ENCODE results near the gene RNF20. TPM values are rescaled to one million over a fixed set of nuclear protein-coding genes. Genes with fewer than 3 reads are reported as not detected.
"Not testable (repeated sequence)": the region's sequence is repeated elsewhere in the genome, so short reads cannot be mapped to it uniquely, and the experiment has no call there.

Gene RNF20
- total RNA-seq, 1 donor from 2014 or later: 47.4 TPM

DNA sequence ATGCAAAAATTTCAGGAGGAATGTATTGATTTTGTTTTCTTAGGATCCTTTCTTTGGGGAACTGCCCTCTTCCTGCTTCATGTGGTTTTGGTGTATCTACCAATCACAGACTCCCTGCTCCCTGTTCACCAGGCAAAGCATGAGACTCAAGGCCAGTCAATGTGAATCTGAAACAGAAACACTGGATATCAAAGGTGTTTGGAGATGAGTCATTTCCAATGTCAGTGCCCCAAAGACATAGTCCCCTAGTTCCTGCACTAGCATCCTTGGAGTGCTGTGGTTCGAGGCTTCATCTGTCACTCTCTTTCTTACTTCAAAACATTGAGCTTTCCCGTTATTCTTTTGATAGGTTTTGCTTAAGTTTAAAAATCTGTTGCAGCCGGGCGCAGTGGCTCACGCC, 53.0 kb downstream of the RNF20 start:
- Mint-ChIP-seq H3K4me1 (ENCODE audit: low read depth) (no peaks in the 10 kb centered on the region), H3K4me3 (ENCODE audit: unreplicated experiment) (no peak overlapping the region), H3K27me3 (ENCODE audit: low read depth) (peaks cover 6% of the 10 kb centered on the region), H3K9me3 (ENCODE audit: low read depth) (no peaks in the 10 kb centered on the region), H3K36me3 (ENCODE audit: low read depth) (no peaks in the 10 kb centered on the region), H3K27ac (ENCODE audit: unreplicated experiment) (no peak overlapping the region)
- DNase-seq (ENCODE audit: low spot score): no peak
- TF ChIP-seq, protein P1, sequence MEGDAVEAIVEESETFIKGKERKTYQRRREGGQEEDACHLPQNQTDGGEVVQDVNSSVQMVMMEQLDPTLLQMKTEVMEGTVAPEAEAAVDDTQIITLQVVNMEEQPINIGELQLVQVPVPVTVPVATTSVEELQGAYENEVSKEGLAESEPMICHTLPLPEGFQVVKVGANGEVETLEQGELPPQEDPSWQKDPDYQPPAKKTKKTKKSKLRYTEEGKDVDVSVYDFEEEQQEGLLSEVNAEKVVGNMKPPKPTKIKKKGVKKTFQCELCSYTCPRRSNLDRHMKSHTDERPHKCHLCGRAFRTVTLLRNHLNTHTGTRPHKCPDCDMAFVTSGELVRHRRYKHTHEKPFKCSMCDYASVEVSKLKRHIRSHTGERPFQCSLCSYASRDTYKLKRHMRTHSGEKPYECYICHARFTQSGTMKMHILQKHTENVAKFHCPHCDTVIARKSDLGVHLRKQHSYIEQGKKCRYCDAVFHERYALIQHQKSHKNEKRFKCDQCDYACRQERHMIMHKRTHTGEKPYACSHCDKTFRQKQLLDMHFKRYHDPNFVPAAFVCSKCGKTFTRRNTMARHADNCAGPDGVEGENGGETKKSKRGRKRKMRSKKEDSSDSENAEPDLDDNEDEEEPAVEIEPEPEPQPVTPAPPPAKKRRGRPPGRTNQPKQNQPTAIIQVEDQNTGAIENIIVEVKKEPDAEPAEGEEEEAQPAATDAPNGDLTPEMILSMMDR (IDR thresholded peaks at IDR 0.05): no peak

DNA sequence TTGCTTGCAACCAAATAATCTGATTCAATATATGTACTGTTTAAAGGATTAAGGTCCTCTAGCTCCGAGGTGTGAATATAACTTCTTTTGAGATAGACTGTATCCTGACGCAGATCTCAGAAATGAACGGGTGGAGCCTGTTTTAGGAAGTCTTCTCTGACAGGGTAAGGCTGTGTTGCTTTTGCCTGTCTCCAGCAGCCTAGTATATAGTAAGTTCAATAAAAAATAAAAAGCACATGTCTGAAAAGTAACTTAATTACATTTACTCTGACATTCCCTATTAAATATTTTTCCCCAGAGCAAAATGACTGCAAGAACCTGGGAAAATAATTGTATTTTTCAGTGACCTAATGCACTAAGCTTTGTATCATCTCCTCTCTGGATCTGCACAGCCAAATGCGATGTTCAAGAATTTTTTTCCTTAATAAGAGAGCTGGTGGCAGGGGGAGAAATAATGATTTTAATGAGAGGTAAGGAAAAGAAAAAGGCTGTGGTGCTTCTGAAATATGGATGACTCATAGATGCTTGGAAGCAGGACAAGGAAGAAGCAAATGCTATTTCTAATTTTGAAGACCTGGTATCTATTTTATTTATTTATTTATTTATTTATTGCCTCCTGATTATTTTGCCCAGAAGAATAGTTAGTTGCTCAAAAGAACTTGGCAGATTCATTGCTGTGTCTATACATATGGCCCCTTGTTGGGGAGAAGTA, 53.8 kb downstream of the RNF20 start:
- no peaks in the 10 kb centered on the region for H3K36me3 Mint-ChIP-seq (ENCODE audit: low read depth)
- H3K27me3 Mint-ChIP-seq (ENCODE audit: low read depth): peaks cover 6% of the 10 kb centered on the region
- H3K4me3 Mint-ChIP-seq (ENCODE audit: unreplicated experiment): no peak overlapping the region
- no peak for DNase-seq (ENCODE audit: low spot score)
- H3K4me1 Mint-ChIP-seq (ENCODE audit: low read depth): no peaks in the 10 kb centered on the region
- TF ChIP-seq, protein P1 (IDR thresholded peaks at IDR 0.05): no peak
- no peak overlapping the region for H3K27ac Mint-ChIP-seq (ENCODE audit: unreplicated experiment)
- no peaks in the 10 kb centered on the region for H3K9me3 Mint-ChIP-seq (ENCODE audit: low read depth)

- H3K36me3 Mint-ChIP-seq (ENCODE audit: low read depth); H3K27ac Mint-ChIP-seq (ENCODE audit: unreplicated experiment); DNase-seq (ENCODE audit: low spot score); H3K9me3 Mint-ChIP-seq (ENCODE audit: low read depth); H3K4me3 Mint-ChIP-seq (ENCODE audit: unreplicated experiment); H3K4me1 Mint-ChIP-seq (ENCODE audit: low read depth): not testable (repeated sequence)
- H3K27me3 Mint-ChIP-seq (ENCODE audit: low read depth): peaks cover 17% of the 10 kb centered on the region
Observed at GRCh38 chr9:101590074-101590473, 56.4 kb downstream of the RNF20 start.

- TF ChIP-seq, protein P1 (IDR thresholded peaks at IDR 0.05): no peak
- no peaks in the 10 kb centered on the region for H3K9me3 Mint-ChIP-seq (ENCODE audit: low read depth)
- DNase-seq (ENCODE audit: low spot score): no peak
- no peak overlapping the region for H3K27ac Mint-ChIP-seq (ENCODE audit: unreplicated experiment)
- H3K36me3 Mint-ChIP-seq (ENCODE audit: low read depth): no peaks in the 10 kb centered on the region
- no peak overlapping the region for H3K4me3 Mint-ChIP-seq (ENCODE audit: unreplicated experiment)
- peaks cover 24% of the 10 kb centered on the region for H3K27me3 Mint-ChIP-seq (ENCODE audit: low read depth)
- no peaks in the 10 kb centered on the region for H3K4me1 Mint-ChIP-seq (ENCODE audit: low read depth)
Observed at GRCh38 chr9:101590901-101591300, 57.2 kb downstream of the RNF20 start.

GRCh38 chr9:101591787-101592446, 58.3 kb downstream of the RNF20 start:
- Mint-ChIP-seq H3K36me3 (ENCODE audit: low read depth) (no peaks in the 10 kb centered on the region), H3K4me1 (ENCODE audit: low read depth) (no peaks in the 10 kb centered on the region), H3K27ac (ENCODE audit: unreplicated experiment) (no peak overlapping the region), H3K9me3 (ENCODE audit: low read depth) (no peaks in the 10 kb centered on the region), H3K27me3 (ENCODE audit: low read depth) (peaks cover 30% of the 10 kb centered on the region), H3K4me3 (ENCODE audit: unreplicated experiment) (no peak overlapping the region)
- DNase-seq (ENCODE audit: low spot score): no peak
- TF ChIP-seq, protein P1 (IDR thresholded peaks at IDR 0.05): no peak

Measured in chondrocyte (in vitro differentiated cells).